Hepatocyte (in vitro differentiated cells): ENCODE data around the gene NAP1L4.

ENCODE experiments used
- CTCF ChIP-seq: fragments of 200-600 bp; sonication (generic); IDR thresholded peaks from 2 replicates; pipeline ENCODE4 v1.5.1; 2016; ENCODE audit warnings: antibody characterized with exemption, mild to moderate bottlenecking; ENCODE audit not compliant: poor library complexity
- EZH2 ChIP-seq: fragments of 200-600 bp; sonication (generic); IDR thresholded peaks from 2 replicates; pipeline ENCODE4 v1.6.1; 2016; ENCODE audit warnings: antibody characterized with exemption, mild to moderate bottlenecking, borderline replicate concordance

- TF ChIP-seq CTCF (no peak), EZH2 (no peak)
Measured at GRCh38 chr11:3035333-3035732, 43.2 kb upstream of the NAP1L4 start.
